Astrocyte (in vitro differentiated cells and primary cell): Measurements from ENCODE around the gene SMIM10. TPM values are rescaled to one million over a fixed set of nuclear protein-coding genes. Genes with fewer than 3 reads are reported as not detected.
"Not testable (repeated sequence)": the region's sequence is repeated elsewhere in the genome, so short reads cannot be mapped to it uniquely, and the experiment has no call there.

Source experiments
- DNase-seq: peaks from one replicate; pipeline ENCODE4 v3.0.0-alpha.2; 2010; ENCODE audit warnings: low read depth
- FAIRE-seq: peaks from 2 replicates; lab custom pipeline; 2011; peaks lifted over from hg19 to GRCh38; lab: Jason Lieb, UNC
- H2AFZ ChIP-seq: 2 replicates; pipeline ENCODE4 v1.6.0; 2012; ENCODE audit warnings: low read depth, low read length, inconsistent platforms
- H3K27ac ChIP-seq: 2 replicates; pipeline ENCODE4 v1.5.1; 2011; ENCODE audit warnings: low read depth, low read length, inconsistent platforms
- H3K27me3 ChIP-seq: 2 replicates; pipeline ENCODE4 v1.6.0; 2011; ENCODE audit warnings: low read length, inconsistent platforms; ENCODE audit not compliant: insufficient read depth
- H3K36me3 ChIP-seq: 2 replicates; pipeline ENCODE4 v1.5.1; 2011; ENCODE audit warnings: low read length, inconsistent platforms; ENCODE audit not compliant: insufficient read depth
- H3K4me1 ChIP-seq: 2 replicates; pipeline ENCODE4 v1.5.1; 2011; ENCODE audit warnings: low read length, inconsistent platforms; ENCODE audit not compliant: insufficient read depth
- H3K4me2 ChIP-seq: 2 replicates; pipeline ENCODE4 v1.6.0; 2012; ENCODE audit warnings: low read length, inconsistent platforms
- H3K4me3 ChIP-seq: 2 replicates; pipeline ENCODE4 v1.5.1; 2011; ENCODE audit warnings: low read depth, mild to moderate bottlenecking, low read length, inconsistent platforms; ENCODE audit not compliant: insufficient read depth
- H3K79me2 ChIP-seq: 2 replicates; pipeline ENCODE4 v1.6.0; 2012; ENCODE audit warnings: mild to moderate bottlenecking, low read length, inconsistent platforms; ENCODE audit not compliant: insufficient read depth
- H3K9ac ChIP-seq: 2 replicates; pipeline ENCODE4 v1.6.0; 2012; ENCODE audit warnings: mild to moderate bottlenecking, low read length, inconsistent platforms
- H3K9me3 ChIP-seq: 2 replicates; pipeline ENCODE4 v1.5.1; 2012; ENCODE audit warnings: low read depth, mild to moderate bottlenecking, low read length, inconsistent platforms; ENCODE audit not compliant: insufficient read depth
- H4K20me1 ChIP-seq: 2 replicates; pipeline ENCODE4 v1.6.0; 2012; ENCODE audit warnings: low read length, inconsistent platforms; ENCODE audit not compliant: insufficient read depth
- H3K27ac Mint-ChIP-seq: one replicate; pipeline ENCODE4 v1.8.0; 2021; ENCODE audit warnings: mild to moderate bottlenecking, mixed read lengths; ENCODE audit not compliant: unreplicated experiment
- H3K27me3 Mint-ChIP-seq: one replicate; pipeline ENCODE4 v1.8.0; 2021; ENCODE audit warnings: low read depth, mixed read lengths; ENCODE audit not compliant: unreplicated experiment
- H3K36me3 Mint-ChIP-seq: one replicate; pipeline ENCODE4 v1.8.0; 2021; ENCODE audit warnings: low read depth, mixed read lengths; ENCODE audit not compliant: unreplicated experiment
- H3K4me1 Mint-ChIP-seq: one replicate; pipeline ENCODE4 v1.8.0; 2021; ENCODE audit warnings: low read depth, mixed read lengths; ENCODE audit not compliant: unreplicated experiment
- H3K4me3 Mint-ChIP-seq: one replicate; pipeline ENCODE4 v1.8.0; 2021; ENCODE audit warnings: mild to moderate bottlenecking, moderate library complexity, mixed read lengths; ENCODE audit not compliant: unreplicated experiment
- H3K9me3 Mint-ChIP-seq: one replicate; pipeline ENCODE4 v1.8.0; 2021; ENCODE audit warnings: mild to moderate bottlenecking, mixed read lengths; ENCODE audit not compliant: unreplicated experiment
- EZH2 ChIP-seq: IDR thresholded peaks from 2 replicates; pipeline ENCODE4 v1.6.1; 2012; ENCODE audit warnings: mild to moderate bottlenecking, low read length, inconsistent platforms; ENCODE audit not compliant: insufficient read depth
- total RNA-seq: library from RNA; stranded (reverse); gene quantifications from 2 replicates; pipeline ENCODE4 v1.2.1, GENCODE V29; 2021
- TF ChIP-seq, protein P1 (sequence below): IDR thresholded peaks from 2 replicates; pipeline ENCODE4 v1.5.1; 2011; ENCODE audit warnings: low read depth, mild to moderate bottlenecking, inconsistent platforms, low read length, moderate library complexity; ENCODE audit not compliant: insufficient read depth

The SMIM10 gene
- total RNA-seq, 1 donor from 2014 or later = 1.2 TPM

GRCh38 chrX:134949271-134949670 is 41.5 kb upstream of the SMIM10 start:
- Mint-ChIP-seq H3K27me3 (no peaks in the 10 kb centered on the region), H3K27ac (peak overlapping the region; percentile 96), H3K4me1 (peaks cover 7% of the 10 kb centered on the region), H3K36me3 (no peaks in the 10 kb centered on the region), H3K9me3 (no peaks in the 10 kb centered on the region), H3K4me3 (no peak overlapping the region)
- Histone ChIP-seq H2AFZ (no peak overlapping the region), H3K4me2 (peak overlapping the region; percentile 23), H3K9me3 (no peaks in the 10 kb centered on the region), H4K20me1 (no peaks in the 10 kb centered on the region), H3K79me2 (no peaks in the 10 kb centered on the region), H3K4me3 (no peak overlapping the region), H3K27me3 (no peaks in the 10 kb centered on the region), H3K36me3 (no peaks in the 10 kb centered on the region), H3K9ac (no peak overlapping the region), H3K4me1 (peaks cover 8% of the 10 kb centered on the region), H3K27ac (peak overlapping the region; percentile 58)
- DNase-seq = peak; percentile 45
- no peak for TF ChIP-seq EZH2
- TF ChIP-seq, protein P1, sequence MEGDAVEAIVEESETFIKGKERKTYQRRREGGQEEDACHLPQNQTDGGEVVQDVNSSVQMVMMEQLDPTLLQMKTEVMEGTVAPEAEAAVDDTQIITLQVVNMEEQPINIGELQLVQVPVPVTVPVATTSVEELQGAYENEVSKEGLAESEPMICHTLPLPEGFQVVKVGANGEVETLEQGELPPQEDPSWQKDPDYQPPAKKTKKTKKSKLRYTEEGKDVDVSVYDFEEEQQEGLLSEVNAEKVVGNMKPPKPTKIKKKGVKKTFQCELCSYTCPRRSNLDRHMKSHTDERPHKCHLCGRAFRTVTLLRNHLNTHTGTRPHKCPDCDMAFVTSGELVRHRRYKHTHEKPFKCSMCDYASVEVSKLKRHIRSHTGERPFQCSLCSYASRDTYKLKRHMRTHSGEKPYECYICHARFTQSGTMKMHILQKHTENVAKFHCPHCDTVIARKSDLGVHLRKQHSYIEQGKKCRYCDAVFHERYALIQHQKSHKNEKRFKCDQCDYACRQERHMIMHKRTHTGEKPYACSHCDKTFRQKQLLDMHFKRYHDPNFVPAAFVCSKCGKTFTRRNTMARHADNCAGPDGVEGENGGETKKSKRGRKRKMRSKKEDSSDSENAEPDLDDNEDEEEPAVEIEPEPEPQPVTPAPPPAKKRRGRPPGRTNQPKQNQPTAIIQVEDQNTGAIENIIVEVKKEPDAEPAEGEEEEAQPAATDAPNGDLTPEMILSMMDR = no peak
- FAIRE-seq = no peak

DNA sequence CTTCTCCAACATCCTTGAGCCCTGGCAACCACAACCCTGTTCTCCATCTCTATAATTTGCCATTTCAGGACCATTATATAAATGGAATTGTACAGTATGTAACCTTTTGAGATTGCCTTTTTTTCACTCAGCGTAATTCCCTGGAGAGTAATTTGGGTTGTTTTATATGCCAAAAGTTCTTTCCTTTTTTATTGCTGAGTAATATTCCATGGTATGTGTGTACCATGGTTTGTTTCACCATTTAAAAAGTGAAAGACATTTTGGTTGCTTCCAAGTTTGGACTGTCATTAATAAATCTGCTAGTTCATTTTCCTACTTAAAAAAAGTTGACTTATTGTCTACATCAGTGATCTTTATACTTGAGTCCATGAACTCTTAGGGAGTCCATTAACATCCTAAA is 33.0 kb upstream of the SMIM10 start:
- Mint-ChIP-seq H3K36me3 (no peaks in the 10 kb centered on the region), H3K27me3 (no peaks in the 10 kb centered on the region), H3K4me1 (peaks cover 2% of the 10 kb centered on the region), H3K27ac (no peak overlapping the region), H3K4me3 (no peak overlapping the region), H3K9me3 (no peaks in the 10 kb centered on the region)
- Histone ChIP-seq H3K4me1 (no peaks in the 10 kb centered on the region), H3K79me2 (no peaks in the 10 kb centered on the region), H2AFZ (no peak overlapping the region), H3K9me3 (no peaks in the 10 kb centered on the region), H3K9ac (no peak overlapping the region), H3K27me3 (no peaks in the 10 kb centered on the region), H4K20me1 (no peaks in the 10 kb centered on the region), H3K4me3 (no peak overlapping the region), H3K36me3 (no peaks in the 10 kb centered on the region), H3K27ac (no peak overlapping the region), H3K4me2 (no peak overlapping the region)
- DNase-seq (no peak), FAIRE-seq (peak; percentile 26)
- TF ChIP-seq, protein P1 = no peak
- TF ChIP-seq EZH2 = no peak

GRCh38 chrX:134960366-134960765 is 30.4 kb upstream of the SMIM10 start:
- H3K4me3 Mint-ChIP-seq = not testable (repeated sequence)

More at GRCh38 chrX:134960366-134960765, 30.4 kb upstream of the SMIM10 start:
- not testable (repeated sequence) for H3K4me1 ChIP-seq, H3K9ac ChIP-seq, H3K36me3 Mint-ChIP-seq, DNase-seq, H3K27ac Mint-ChIP-seq, H3K27ac ChIP-seq, H3K36me3 ChIP-seq, H3K9me3 ChIP-seq, H3K4me2 ChIP-seq, H3K9me3 Mint-ChIP-seq, H3K4me3 ChIP-seq, H2AFZ ChIP-seq, H4K20me1 ChIP-seq, H3K27me3 ChIP-seq, H3K4me1 Mint-ChIP-seq, H3K27me3 Mint-ChIP-seq, H3K79me2 ChIP-seq, FAIRE-seq
